Measurements from ENCODE around the gene NHEJ1. TPM values are rescaled to one million over a fixed set of nuclear protein-coding genes. Genes with fewer than 3 reads are reported as not detected.

NHEJ1 gene
- total RNA-seq, 1 donor = 21.7 TPM

DNA sequence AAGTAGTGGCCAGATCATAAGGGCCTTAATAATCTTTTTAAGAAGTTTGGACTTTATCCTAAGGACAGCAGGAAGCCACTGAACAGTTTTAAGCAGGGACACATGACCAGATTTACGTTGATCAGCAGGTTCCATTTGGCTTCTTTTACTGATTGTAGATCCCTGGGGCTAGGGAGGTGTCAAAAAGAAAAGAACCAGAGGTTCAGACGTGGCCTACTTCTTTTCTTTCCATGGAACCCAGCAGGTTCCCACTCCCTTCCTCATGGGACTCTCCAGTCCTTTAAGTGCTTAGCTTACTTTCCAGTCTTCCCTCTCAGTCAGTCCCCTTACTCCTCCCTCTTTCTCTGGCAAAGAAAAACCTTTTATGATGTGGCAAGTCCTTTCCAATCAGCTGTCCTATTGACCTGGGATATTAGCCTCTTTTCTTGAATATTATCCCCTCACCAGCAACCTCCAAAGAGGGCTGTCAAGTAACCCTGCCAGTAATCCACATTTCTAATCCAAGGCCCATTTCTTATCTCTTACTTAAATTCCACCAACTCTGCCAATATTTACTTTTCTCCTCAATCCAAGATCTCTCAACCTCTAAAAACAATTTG lies 33.5 kb downstream of the NHEJ1 start:
- peaks cover 24% of the 10 kb centered on the region for H3K4me1 ChIP-seq (ENCODE audit: insufficient read depth, low read length)

DNA sequence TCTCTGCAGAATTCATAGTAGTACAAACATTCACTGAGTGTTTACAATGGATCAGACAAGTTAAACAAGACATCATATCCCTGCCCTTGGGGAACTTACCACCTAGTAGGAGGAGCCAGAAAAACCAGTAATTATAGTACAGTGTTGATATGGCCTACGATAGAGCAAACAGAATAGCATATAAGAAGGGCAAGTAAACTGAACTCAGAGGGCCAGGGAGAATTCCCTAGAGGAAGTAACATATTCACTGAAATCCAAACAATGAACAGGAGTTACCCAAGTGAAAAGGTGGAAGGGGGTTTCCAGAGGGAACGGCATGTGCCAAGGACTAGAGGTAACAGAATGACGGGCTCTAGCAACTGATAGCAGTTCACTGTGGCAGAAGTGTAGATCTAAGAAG lies 34.1 kb downstream of the NHEJ1 start:
- Histone ChIP-seq H3K36me3 (ENCODE audit: insufficient read depth, low read length) (no peaks in the 10 kb centered on the region), H3K9me3 (ENCODE audit: low read depth, low read length) (no peaks in the 10 kb centered on the region), H3K27me3 (ENCODE audit: insufficient read depth, low read length) (no peaks in the 10 kb centered on the region), H3K4me3 (ENCODE audit: insufficient read depth, low read length) (no peak overlapping the region), H2AFZ (ENCODE audit: low read length) (no peak overlapping the region), H3K4me1 (ENCODE audit: insufficient read depth, low read length) (peaks cover 24% of the 10 kb centered on the region), H3K4me2 (ENCODE audit: insufficient read depth, low read length) (no peak overlapping the region), H3K27ac (ENCODE audit: low read depth, low read length) (no peak overlapping the region), H3K79me2 (ENCODE audit: insufficient read depth, low read length) (no peaks in the 10 kb centered on the region), H4K20me1 (ENCODE audit: insufficient read depth, low read length) (peaks cover 14% of the 10 kb centered on the region)
- no peak for DNase-seq (ENCODE audit: insufficient read length, low spot score, missing footprints)
- TF ChIP-seq CTCF (IDR thresholded peaks at IDR 0.05; ENCODE audit: extremely low read depth, low read depth, low read length) = no peak

More for the DNA sequence above, 33.5 kb downstream of the NHEJ1 start:
- no peaks in the 10 kb centered on the region for H3K9me3 ChIP-seq (ENCODE audit: low read depth, low read length)
- no peak overlapping the region for H2AFZ ChIP-seq (ENCODE audit: low read length)
- H4K20me1 ChIP-seq (ENCODE audit: insufficient read depth, low read length) = peaks cover 14% of the 10 kb centered on the region
- H3K4me3 ChIP-seq (ENCODE audit: insufficient read depth, low read length) = no peak overlapping the region
- no peaks in the 10 kb centered on the region for H3K27me3 ChIP-seq (ENCODE audit: insufficient read depth, low read length)
- no peaks in the 10 kb centered on the region for H3K79me2 ChIP-seq (ENCODE audit: insufficient read depth, low read length)
- no peak overlapping the region for H3K4me2 ChIP-seq (ENCODE audit: insufficient read depth, low read length)
- TF ChIP-seq CTCF (IDR thresholded peaks at IDR 0.05; ENCODE audit: extremely low read depth, low read depth, low read length) = no peak
- H3K36me3 ChIP-seq (ENCODE audit: insufficient read depth, low read length) = no peaks in the 10 kb centered on the region
- no peak overlapping the region for H3K27ac ChIP-seq (ENCODE audit: low read depth, low read length)
- no peak for DNase-seq (ENCODE audit: insufficient read length, low spot score, missing footprints)

DNA sequence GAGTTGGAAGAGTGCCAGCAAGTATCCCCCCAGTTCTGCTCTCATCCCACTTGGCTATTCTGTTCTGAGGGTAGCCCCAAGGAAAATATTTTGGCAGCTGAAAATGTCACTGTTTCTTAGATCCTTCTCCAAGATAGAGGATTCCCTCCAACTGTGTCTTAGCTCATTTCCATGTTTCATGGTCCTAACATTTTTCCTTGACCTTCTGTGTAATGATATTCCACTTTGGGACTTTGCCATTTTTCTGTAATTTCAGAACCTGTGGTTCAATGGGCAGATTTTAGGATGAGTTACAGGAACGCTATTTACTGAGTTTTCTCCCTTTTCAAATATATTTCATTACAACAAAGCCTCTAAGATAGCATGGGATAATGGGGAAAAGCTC lies 34.7 kb downstream of the NHEJ1 start:
- Histone ChIP-seq H3K4me1 (ENCODE audit: insufficient read depth, low read length) (peaks cover 24% of the 10 kb centered on the region), H3K27me3 (ENCODE audit: insufficient read depth, low read length) (no peaks in the 10 kb centered on the region), H3K27ac (ENCODE audit: low read depth, low read length) (peak overlapping the region; percentile 60), H3K79me2 (ENCODE audit: insufficient read depth, low read length) (no peaks in the 10 kb centered on the region), H3K4me2 (ENCODE audit: insufficient read depth, low read length) (peak overlapping the region; percentile 59), H3K36me3 (ENCODE audit: insufficient read depth, low read length) (no peaks in the 10 kb centered on the region), H3K9me3 (ENCODE audit: low read depth, low read length) (no peaks in the 10 kb centered on the region), H2AFZ (ENCODE audit: low read length) (no peak overlapping the region), H3K4me3 (ENCODE audit: insufficient read depth, low read length) (peak overlapping the region; percentile 27), H4K20me1 (ENCODE audit: insufficient read depth, low read length) (peaks cover 14% of the 10 kb centered on the region)
- no peak for DNase-seq (ENCODE audit: insufficient read length, low spot score, missing footprints)
- no peak for TF ChIP-seq CTCF (IDR thresholded peaks at IDR 0.05; ENCODE audit: extremely low read depth, low read depth, low read length)

DNA sequence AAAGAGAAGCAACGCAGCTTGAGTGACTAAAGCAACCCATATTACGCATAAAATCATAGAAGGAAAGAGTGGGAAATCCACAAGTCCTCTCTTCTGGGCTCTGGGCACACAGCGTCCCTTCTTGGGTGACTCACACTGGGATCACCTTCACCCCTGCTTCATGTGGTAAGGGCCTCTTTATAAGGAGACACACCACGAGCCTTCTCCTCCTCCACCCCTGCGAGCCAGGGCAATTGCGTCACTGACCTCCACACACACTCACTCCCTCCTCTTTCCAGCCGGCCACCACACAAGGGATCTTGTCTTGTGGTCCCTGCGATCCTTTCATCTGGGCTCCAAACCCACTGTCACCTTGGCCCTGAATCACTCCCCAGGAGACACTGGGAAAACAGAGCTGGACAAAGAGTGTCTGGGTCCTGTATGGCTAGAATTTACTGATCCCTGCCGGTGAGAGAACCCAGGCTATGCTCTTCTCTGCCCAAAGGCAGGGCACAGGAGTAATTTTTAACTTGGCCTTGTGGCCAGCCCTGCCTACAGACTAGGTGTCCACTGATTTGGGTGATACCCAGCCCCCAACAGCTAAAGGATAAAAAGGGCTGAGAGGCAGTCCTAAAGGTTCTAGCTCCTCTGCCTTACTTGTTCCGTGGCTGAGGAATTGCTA lies 35.3 kb downstream of the NHEJ1 start:
- Histone ChIP-seq H3K4me1 (ENCODE audit: insufficient read depth, low read length) (peaks cover 24% of the 10 kb centered on the region), H3K27ac (ENCODE audit: low read depth, low read length) (peak overlapping the region; percentile 60), H3K27me3 (ENCODE audit: insufficient read depth, low read length) (no peaks in the 10 kb centered on the region), H2AFZ (ENCODE audit: low read length) (no peak overlapping the region), H3K9me3 (ENCODE audit: low read depth, low read length) (no peaks in the 10 kb centered on the region), H3K4me2 (ENCODE audit: insufficient read depth, low read length) (peak overlapping the region; percentile 59), H4K20me1 (ENCODE audit: insufficient read depth, low read length) (peaks cover 14% of the 10 kb centered on the region), H3K4me3 (ENCODE audit: insufficient read depth, low read length) (peak overlapping the region; percentile 27), H3K36me3 (ENCODE audit: insufficient read depth, low read length) (no peaks in the 10 kb centered on the region), H3K79me2 (ENCODE audit: insufficient read depth, low read length) (no peaks in the 10 kb centered on the region)
- DNase-seq (ENCODE audit: insufficient read length, low spot score, missing footprints) = peak; percentile 96
- no peak for TF ChIP-seq CTCF (IDR thresholded peaks at IDR 0.05; ENCODE audit: extremely low read depth, low read depth, low read length)

Measured in osteoblast (primary cell).